Measurements from ENCODE around the gene AKR7A3. TPM values are rescaled to one million over a fixed set of nuclear protein-coding genes. Genes with fewer than 3 reads are reported as not detected.

The AKR7A3 gene
- total RNA-seq, 6 experiments from 2014 or later = 58.1 to 169 (median 130) TPM

DNA sequence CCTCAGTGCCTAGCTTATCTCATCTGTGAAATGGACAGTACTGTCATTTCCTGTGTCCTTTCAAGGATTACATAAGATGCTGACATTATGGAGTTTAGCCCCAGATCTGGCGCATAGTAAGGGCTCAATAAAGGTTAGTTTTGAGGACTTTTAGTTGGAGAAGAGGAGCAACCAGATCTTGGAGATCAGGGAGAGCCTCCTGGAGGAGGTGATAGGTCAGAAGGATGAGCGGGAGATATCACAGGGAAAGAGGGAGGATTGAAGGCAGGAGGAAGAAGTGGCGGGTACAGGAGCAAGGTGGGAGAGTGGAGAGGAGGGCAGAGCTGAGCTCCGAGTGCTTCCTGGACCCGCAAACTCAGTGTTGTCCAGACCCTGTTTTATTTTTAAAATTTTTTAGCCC is 41.0 kb upstream of the AKR7A3 start:
- Histone ChIP-seq H3K36me3 (peaks cover 0 to 28% (median 0%) of the 10 kb centered on the region in 4 donors), H3K9me3 (no peaks in the 10 kb centered on the region), H3K4me3 (no peak overlapping the region), H3K4me1 (no peaks in the 10 kb centered on the region), H3K27me3 (no peaks in the 10 kb centered on the region), H3K27ac (no peak overlapping the region)
- intact Hi-C loops (cut with DNase I) = no loop called here
- WGBS (ENCODE audit: insufficient coverage, low coverage, low lambda C conversion rate, missing lambda C conversion rate) = 88% methylated on average over 5 of the region's 5 CpGs
- no peak for TF ChIP-seq CTCF (IDR thresholded peaks at IDR 0.05)
- no peak for TF ChIP-seq POLR2A (IDR thresholded peaks at IDR 0.05)
- no peak for ATAC-seq
- no peak for DNase-seq

- TF ChIP-seq POLR2A (IDR thresholded peaks at IDR 0.05) (no peak), CTCF (IDR thresholded peaks at IDR 0.05) (no peak)
- Histone ChIP-seq H3K27ac (no peak overlapping the region), H3K9me3 (no peaks in the 10 kb centered on the region), H3K4me3 (no peak overlapping the region), H3K27me3 (no peaks in the 10 kb centered on the region), H3K4me1 (no peaks in the 10 kb centered on the region), H3K36me3 (peaks cover 0 to 31% (median 2%) of the 10 kb centered on the region in 4 donors)
- DNase-seq = no peak
- intact Hi-C loops (cut with DNase I) = no loop called here
- 94% methylated on average over 8 of the region's 13 CpGs for WGBS (ENCODE audit: insufficient coverage, low coverage, low lambda C conversion rate, missing lambda C conversion rate)
- no peak for ATAC-seq
Measured at GRCh38 chr1:19329188-19329587, 40.6 kb upstream of the AKR7A3 start.

DNA sequence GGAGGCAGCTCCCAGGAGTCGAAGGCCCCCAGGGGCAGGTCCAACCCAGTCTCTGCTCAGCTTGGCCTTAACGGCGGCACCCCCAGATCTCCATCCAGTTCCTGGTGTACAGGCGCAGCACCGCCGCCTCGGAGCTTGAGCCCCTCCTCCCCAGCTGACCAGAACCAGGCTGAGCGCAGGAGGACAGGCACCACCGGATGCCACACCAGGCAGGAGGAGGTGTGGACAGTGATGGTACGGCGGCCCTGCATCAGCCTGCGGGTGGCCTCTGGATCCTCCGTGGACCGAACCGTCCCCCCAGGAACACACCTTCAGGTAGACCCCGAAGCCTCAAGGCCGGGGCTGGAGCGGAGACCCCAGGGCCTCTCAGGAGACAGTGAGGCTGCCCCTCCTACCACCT is 39.9 kb upstream of the AKR7A3 start:
- H3K36me3 ChIP-seq = peaks cover 0 to 38% (median 2%) of the 10 kb centered on the region in 4 donors
- intact Hi-C loops (cut with DNase I) = no loop called here
- no peak for DNase-seq
- no peaks in the 10 kb centered on the region for H3K4me1 ChIP-seq
- ATAC-seq = no peak
- no peaks in the 10 kb centered on the region for H3K9me3 ChIP-seq
- H3K27me3 ChIP-seq = no peaks in the 10 kb centered on the region
- TF ChIP-seq CTCF (IDR thresholded peaks at IDR 0.05) = no peak
- TF ChIP-seq POLR2A (IDR thresholded peaks at IDR 0.05) = no peak
- no peak overlapping the region for H3K27ac ChIP-seq
- H3K4me3 ChIP-seq = no peak overlapping the region
- no CpG with 5 or more reads among the region's 18 CpGs for WGBS (ENCODE audit: insufficient coverage, low coverage, low lambda C conversion rate, missing lambda C conversion rate)

GRCh38 chr1:19327736-19328135 is 39.2 kb upstream of the AKR7A3 start:
- Histone ChIP-seq H3K27ac (no peak overlapping the region), H3K4me1 (no peaks in the 10 kb centered on the region), H3K36me3 (peaks cover 0 to 38% (median 2%) of the 10 kb centered on the region in 4 donors), H3K9me3 (no peaks in the 10 kb centered on the region), H3K4me3 (no peak overlapping the region), H3K27me3 (no peaks in the 10 kb centered on the region)
- ATAC-seq (no peak), DNase-seq (no peak)
- 93% methylated on average over 4 of the region's 9 CpGs for WGBS (ENCODE audit: insufficient coverage, low coverage, low lambda C conversion rate, missing lambda C conversion rate)
- TF ChIP-seq CTCF (IDR thresholded peaks at IDR 0.05) (no peak), POLR2A (IDR thresholded peaks at IDR 0.05) (no peak)
- intact Hi-C loops (cut with DNase I) = no loop called here

DNA sequence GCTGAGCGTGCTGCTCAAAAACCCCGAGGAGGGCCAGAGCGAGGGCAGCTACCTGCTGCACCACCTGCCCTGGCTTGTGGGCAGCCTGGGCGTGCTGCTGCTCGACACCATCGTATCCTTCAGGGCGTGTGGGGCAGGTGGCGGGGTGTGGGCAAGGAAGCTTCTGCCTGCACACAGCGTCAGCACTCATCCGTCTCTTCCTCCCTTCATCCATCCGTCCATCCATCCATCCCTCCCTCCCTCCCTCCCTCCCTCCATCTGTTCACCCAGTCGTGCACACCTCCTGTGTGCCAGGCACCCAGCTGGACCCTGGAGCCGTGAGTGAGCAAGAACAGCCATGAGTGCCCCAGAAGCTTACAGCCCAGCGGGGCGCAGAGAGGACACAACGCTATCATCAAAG is 38.7 kb upstream of the AKR7A3 start:
- ATAC-seq (no peak), DNase-seq (no peak)
- H3K9me3 ChIP-seq = no peaks in the 10 kb centered on the region
- no peak overlapping the region for H3K27ac ChIP-seq
- no peaks in the 10 kb centered on the region for H3K4me1 ChIP-seq
- no peaks in the 10 kb centered on the region for H3K27me3 ChIP-seq
- no peak overlapping the region for H3K4me3 ChIP-seq
- WGBS (ENCODE audit: insufficient coverage, low coverage, low lambda C conversion rate, missing lambda C conversion rate) = 50% methylated on average over 1 of the region's 16 CpGs
- TF ChIP-seq CTCF (IDR thresholded peaks at IDR 0.05) = no peak
- no peak for TF ChIP-seq POLR2A (IDR thresholded peaks at IDR 0.05)
- intact Hi-C loops (cut with DNase I) = no loop called here
- H3K36me3 ChIP-seq = peaks cover 0 to 38% (median 2%) of the 10 kb centered on the region in 4 donors

All from right lobe of liver (tissue), 6 donors.